ENCODE data around the gene HNRNPL.
"Not testable (repeated sequence)": the region's sequence is repeated elsewhere in the genome, so short reads cannot be mapped to it uniquely, and the experiment has no call there.

HNRNPL gene

GRCh38 chr19:38829203-38829602 is 20.6 kb downstream of the HNRNPL start:
- DNase-seq (ENCODE audit: low read depth) = not testable (repeated sequence)

- DNase-seq (ENCODE audit: low read depth) = no peak
These were observed 22.8 kb downstream of the HNRNPL start for GRCh38 chr19:38826856-38827551.

GRCh38 chr19:38825936-38826335 is 23.9 kb downstream of the HNRNPL start:
- not testable (repeated sequence) for DNase-seq (ENCODE audit: low read depth)

- DNase-seq (ENCODE audit: low read depth) = not testable (repeated sequence)
These were observed 28.5 kb downstream of the HNRNPL start for GRCh38 chr19:38821230-38821825.

- DNase-seq (ENCODE audit: low read depth) = no peak
These were observed 30.4 kb downstream of the HNRNPL start for GRCh38 chr19:38819231-38819920.

GRCh38 chr19:38817081-38817480 is 32.7 kb downstream of the HNRNPL start:
- no peak for DNase-seq (ENCODE audit: low read depth)

GRCh38 chr19:38816131-38816750 is 33.5 kb downstream of the HNRNPL start:
- no peak for DNase-seq (ENCODE audit: low read depth)

- DNase-seq (ENCODE audit: low read depth) = no peak
These were observed 34.5 kb downstream of the HNRNPL start for GRCh38 chr19:38815059-38816001.

GRCh38 chr19:38813932-38814331 is 35.9 kb downstream of the HNRNPL start:
- not testable (repeated sequence) for DNase-seq (ENCODE audit: low read depth)

GRCh38 chr19:38813323-38813722 is 36.5 kb downstream of the HNRNPL start:
- no peak for DNase-seq (ENCODE audit: low read depth)

GRCh38 chr19:38812841-38813320 is 36.9 kb downstream of the HNRNPL start, which contains the start of gene LGALS4:
TSS of gene LGALS4 (minus strand) at chr19:38812945. CDS start at chr19:38812886, 59 bp downstream.
- no peak for DNase-seq (ENCODE audit: low read depth)

- no peak for DNase-seq (ENCODE audit: low read depth)
These were observed 37.6 kb downstream of the HNRNPL start for GRCh38 chr19:38812009-38812840.

- no peak for DNase-seq (ENCODE audit: low read depth)
These were observed 40.1 kb downstream of the HNRNPL start for GRCh38 chr19:38809592-38810252.

GRCh38 chr19:38808741-38809140 is 41.0 kb downstream of the HNRNPL start:
- no peak for DNase-seq (ENCODE audit: low read depth)

- not testable (repeated sequence) for DNase-seq (ENCODE audit: low read depth)
These were observed 42.2 kb downstream of the HNRNPL start for GRCh38 chr19:38807374-38808098.

GRCh38 chr19:38806371-38806770 is 43.4 kb downstream of the HNRNPL start:
- no peak for DNase-seq (ENCODE audit: low read depth)

GRCh38 chr19:38805180-38805579 is 44.6 kb downstream of the HNRNPL start:
- no peak for DNase-seq (ENCODE audit: low read depth)

- no peak for DNase-seq (ENCODE audit: low read depth)
These were observed 46.2 kb downstream of the HNRNPL start for GRCh38 chr19:38803543-38803942.
